ENCODE measurements around the gene PRKAR1B.

PRKAR1B gene

GRCh38 chr7:541661-542060 is 185.4 kb downstream of the PRKAR1B start:
- H3K9ac ChIP-seq (ENCODE audit: low read depth, low read length, poor library complexity, severe bottlenecking) = no peak overlapping the region
- no peaks in the 10 kb centered on the region for H3K27me3 ChIP-seq (ENCODE audit: insufficient read depth, low read length, poor library complexity, severe bottlenecking)
- H3K4me2 ChIP-seq (ENCODE audit: low read depth, low read length, poor library complexity, severe bottlenecking) = no peak overlapping the region
- H3K79me2 ChIP-seq (ENCODE audit: insufficient read depth, low read length) = no peaks in the 10 kb centered on the region
- H2AFZ ChIP-seq (ENCODE audit: low read length) = no peak overlapping the region
- H3K4me3 ChIP-seq (ENCODE audit: low read length, poor library complexity, severe bottlenecking) = no peak overlapping the region
- TF ChIP-seq EZH2phosphoT487 (IDR thresholded peaks at IDR 0.05; ENCODE audit: borderline replicate concordance) (no peak), CTCF (conservative IDR thresholded peaks at IDR 0.05; ENCODE audit: low read length) (no peak)
- H4K20me1 ChIP-seq (ENCODE audit: insufficient read depth, low read length, poor library complexity, severe bottlenecking) = no peaks in the 10 kb centered on the region
- no peaks in the 10 kb centered on the region for H3K4me1 ChIP-seq (ENCODE audit: insufficient read depth, low read length, poor library complexity, severe bottlenecking)
- H3K9me2 ChIP-seq (replicated peaks; ENCODE audit: low read depth, low read length) = no peaks in the 10 kb centered on the region
- H3K36me3 ChIP-seq (ENCODE audit: insufficient read depth, low read length) = no peaks in the 10 kb centered on the region
- no peaks in the 10 kb centered on the region for H3F3A ChIP-seq (ENCODE audit: low read depth)
- peaks cover 4% of the 10 kb centered on the region; the same call in 1 of the 2 replicates for H3K9me3 ChIP-seq (ENCODE audit: insufficient read depth, low read depth, low read length)

- H3K4me1 ChIP-seq (ENCODE audit: insufficient read depth, low read length, poor library complexity, severe bottlenecking) = no peaks in the 10 kb centered on the region
- no peaks in the 10 kb centered on the region for H4K20me1 ChIP-seq (ENCODE audit: insufficient read depth, low read length, poor library complexity, severe bottlenecking)
- TF ChIP-seq CTCF (conservative IDR thresholded peaks at IDR 0.05; ENCODE audit: low read length) (no peak), EZH2phosphoT487 (IDR thresholded peaks at IDR 0.05; ENCODE audit: borderline replicate concordance) (no peak)
- H3K36me3 ChIP-seq (ENCODE audit: insufficient read depth, low read length) = no peaks in the 10 kb centered on the region
- no peak overlapping the region for H3K4me3 ChIP-seq (ENCODE audit: low read length, poor library complexity, severe bottlenecking)
- no peaks in the 10 kb centered on the region for H3F3A ChIP-seq (ENCODE audit: low read depth)
- no peaks in the 10 kb centered on the region for H3K9me2 ChIP-seq (replicated peaks; ENCODE audit: low read depth, low read length)
- H3K9me3 ChIP-seq (ENCODE audit: insufficient read depth, low read depth, low read length) = peaks cover 8% of the 10 kb centered on the region; the same call in 1 of the 2 replicates
- no peak overlapping the region for H3K4me2 ChIP-seq (ENCODE audit: low read depth, low read length, poor library complexity, severe bottlenecking)
- no peaks in the 10 kb centered on the region for H3K79me2 ChIP-seq (ENCODE audit: insufficient read depth, low read length)
- no peak overlapping the region for H3K9ac ChIP-seq (ENCODE audit: low read depth, low read length, poor library complexity, severe bottlenecking)
- H2AFZ ChIP-seq (ENCODE audit: low read length) = no peak overlapping the region
- no peaks in the 10 kb centered on the region for H3K27me3 ChIP-seq (ENCODE audit: insufficient read depth, low read length, poor library complexity, severe bottlenecking)
Observed at GRCh38 chr7:540997-541396, 186.1 kb downstream of the PRKAR1B start.

GRCh38 chr7:540579-540978 is 186.5 kb downstream of the PRKAR1B start:
- TF ChIP-seq CTCF (conservative IDR thresholded peaks at IDR 0.05; ENCODE audit: low read length) (no peak), EZH2phosphoT487 (IDR thresholded peaks at IDR 0.05; ENCODE audit: borderline replicate concordance) (no peak)
- no peak overlapping the region for H3K4me3 ChIP-seq (ENCODE audit: low read length, poor library complexity, severe bottlenecking)

More at GRCh38 chr7:540579-540978, 186.5 kb downstream of the PRKAR1B start:
- Histone ChIP-seq H3K4me2 (ENCODE audit: low read depth, low read length, poor library complexity, severe bottlenecking) (no peak overlapping the region), H4K20me1 (ENCODE audit: insufficient read depth, low read length, poor library complexity, severe bottlenecking) (no peaks in the 10 kb centered on the region), H3K27me3 (ENCODE audit: insufficient read depth, low read length, poor library complexity, severe bottlenecking) (no peaks in the 10 kb centered on the region), H3K36me3 (ENCODE audit: insufficient read depth, low read length) (no peaks in the 10 kb centered on the region), H3K4me1 (ENCODE audit: insufficient read depth, low read length, poor library complexity, severe bottlenecking) (no peaks in the 10 kb centered on the region), H3K9me3 (ENCODE audit: insufficient read depth, low read depth, low read length) (peaks cover 8% of the 10 kb centered on the region; the same call in 1 of the 2 replicates), H2AFZ (ENCODE audit: low read length) (no peak overlapping the region), H3K79me2 (ENCODE audit: insufficient read depth, low read length) (no peaks in the 10 kb centered on the region), H3F3A (ENCODE audit: low read depth) (no peaks in the 10 kb centered on the region), H3K9me2 (replicated peaks; ENCODE audit: low read depth, low read length) (no peaks in the 10 kb centered on the region), H3K9ac (ENCODE audit: low read depth, low read length, poor library complexity, severe bottlenecking) (no peak overlapping the region)

Measured in Loucy (cell line).